ENCODE data around the gene TOMM5. TPM values are rescaled to one million over a fixed set of nuclear protein-coding genes. Genes with fewer than 3 reads are reported as not detected.

The TOMM5 gene
- total RNA-seq (2021; ENCODE audit: unreplicated experiment) (161 TPM), Bru-seq, nascent RNA (percentile 98 among the genes with signal in this experiment), BruChase-seq, experiment 1, labeled RNA remaining after a 6-hour chase (percentile 99 among the genes with signal in this experiment), BruChase-seq, experiment 2, labeled RNA remaining after a 2-hour chase (percentile 98 among the genes with signal in this experiment)
- polyA plus RNA-seq (2012), result 118 and 167 TPM in 2 replicates
- long read RNA-seq, transcript TOMM5-201 (2 exons, 751 nt), result major isoform, 116 of 119 reads
- long read RNA-seq, partial matches to known transcripts, result 0 of 119 reads
- long read RNA-seq, other reads (novel, unspliced or antisense), result 0 of 119 reads

DNA sequence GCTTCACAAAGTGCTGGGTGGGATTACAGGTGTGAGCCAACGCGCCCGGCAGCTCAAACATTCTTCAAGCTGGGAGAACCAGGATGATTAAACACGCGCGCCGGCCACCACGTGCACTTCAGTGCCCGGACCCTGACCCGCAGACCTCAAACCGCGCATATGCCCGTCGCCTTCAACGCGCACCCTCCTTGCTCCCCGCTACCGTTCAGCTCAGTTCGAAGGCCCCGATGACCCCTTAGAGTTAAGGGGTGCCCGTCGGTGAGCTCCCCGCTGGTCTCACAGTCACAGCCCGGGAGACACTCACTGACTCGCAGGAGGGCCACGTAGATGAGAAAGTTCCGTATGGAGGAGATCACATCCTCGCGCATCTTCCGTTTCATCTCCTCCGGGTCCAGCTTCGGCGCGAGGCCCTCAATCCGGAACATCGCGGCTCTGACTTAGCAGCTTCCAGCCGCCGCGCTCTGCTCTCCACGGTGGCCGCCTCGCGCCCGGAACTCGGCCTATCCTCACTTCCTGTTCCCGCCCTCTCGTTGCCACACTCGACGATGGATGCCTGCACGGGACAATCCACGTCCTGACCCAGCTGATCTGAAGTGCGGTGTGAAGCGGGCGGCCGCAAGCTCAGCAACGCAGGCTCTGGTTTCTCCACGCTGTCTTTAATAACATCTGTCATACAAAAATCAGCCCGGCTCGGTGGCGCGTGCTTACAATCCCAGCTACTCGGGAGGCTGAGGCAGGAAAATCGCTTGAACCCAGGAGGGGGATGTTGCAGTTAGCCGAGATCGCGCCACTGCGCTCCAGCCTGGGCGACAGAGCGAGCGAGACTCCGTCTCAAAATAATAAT is at the start of gene TOMM5:
Gene TOMM5 (minus strand): TSS at position 490 of the 844 bp plus-strand sequence. CDS start 65 bp downstream, at position 425.
- Histone ChIP-seq H3K27me3 (ENCODE audit: insufficient read depth, low read length) (no peaks in the 10 kb centered on the region), H3K9me2 (ENCODE audit: insufficient read depth) (no peaks in the 10 kb centered on the region), H3K9me3 (ENCODE audit: control insufficient read depth in 1 of 2, insufficient read depth in 1 of 2, low read depth in 1 of 2, low read length in 2 of 2) (no peaks in the 10 kb centered on the region), H3K36me3 (ENCODE audit: control insufficient read depth in 1 of 2, insufficient read depth in 2 of 2, low read length in 2 of 2) (peaks cover 17 to 32% of the 10 kb centered on the region in 2 experiments), H3K4me3 (replicated peaks in 1 of 2; ENCODE audit: low read depth in 1 of 2, low read length in 2 of 2) (peak within 1 kb of the TSS; percentile 98 to 99), H2AFZ (ENCODE audit: low read depth, low read length, poor library complexity, severe bottlenecking) (peak within 1 kb of the TSS; percentile 33), H3K4me2 (ENCODE audit: low read length) (peak within 1 kb of the TSS; percentile 87), H4K20me1 (ENCODE audit: insufficient read depth) (peaks cover 38% of the 10 kb centered on the region; the same call in 1 of the 2 replicates), H3K9ac (ENCODE audit: low read length) (peak within 1 kb of the TSS; percentile 100), H3K4me1 (ENCODE audit: control insufficient read depth in 1 of 2, insufficient read depth in 2 of 2, low read length in 2 of 2) (peaks cover 19 to 34% of the 10 kb centered on the region in 2 experiments), H3K79me2 (ENCODE audit: insufficient read depth, low read length) (peaks cover 53% of the 10 kb centered on the region), H3K27ac (ENCODE audit: low read depth, low read length) (peak within 1 kb of the TSS; percentile 88)
- POLR2A ChIA-PET, result interaction anchor here (0.8 to 1.0 kb wide), 2 partner anchors 23 to 279 kb away, joined by 3 to 4 read pairs; no protein-coding TSS in a partner anchor
- CTCF ChIA-PET, result interaction anchor here (0.7 to 1.2 kb wide), 4 partner anchors 9 to 671 kb away, joined by 3 to 4 read pairs (median 4); no protein-coding TSS in a partner anchor
- ATAC-seq (peak; percentile 83), DNase-seq (ENCODE audit: low read depth, low spot score) (peak; percentile 89)
- RAD21 ChIA-PET (ENCODE audit: low non-redundant PET in 1 of 2, low total read pairs in 2 of 2, uncharacterized antibody in 2 of 2, unreplicated experiment in 2 of 2), result no interaction called here
- intact Hi-C loops (cut with micrococcal nuclease), result no loop called here
- BruUV-seq (replicated peaks), result TSS peak; percentile 66
- no peak for TF ChIP-seq ZNF274 (IDR thresholded peaks at IDR 0.05; ENCODE audit: low read depth, low read length)
- TF ChIP-seq SRF (IDR thresholded peaks at IDR 0.05; ENCODE audit: low read depth), result no peak
- peak; percentile 81 for TF ChIP-seq ZFX (IDR thresholded peaks at IDR 0.05)
- TF ChIP-seq EZH2 (IDR thresholded peaks at IDR 0.05), result no peak
- TF ChIP-seq SIN3A (IDR thresholded peaks at IDR 0.05; ENCODE audit: low read depth), result peak; percentile 92
- no peak for TF ChIP-seq TCF7L2 (IDR thresholded peaks at IDR 0.05; ENCODE audit: borderline replicate concordance, extremely low read depth, insufficient read depth, insufficient read length)
- TF ChIP-seq, protein P1, sequence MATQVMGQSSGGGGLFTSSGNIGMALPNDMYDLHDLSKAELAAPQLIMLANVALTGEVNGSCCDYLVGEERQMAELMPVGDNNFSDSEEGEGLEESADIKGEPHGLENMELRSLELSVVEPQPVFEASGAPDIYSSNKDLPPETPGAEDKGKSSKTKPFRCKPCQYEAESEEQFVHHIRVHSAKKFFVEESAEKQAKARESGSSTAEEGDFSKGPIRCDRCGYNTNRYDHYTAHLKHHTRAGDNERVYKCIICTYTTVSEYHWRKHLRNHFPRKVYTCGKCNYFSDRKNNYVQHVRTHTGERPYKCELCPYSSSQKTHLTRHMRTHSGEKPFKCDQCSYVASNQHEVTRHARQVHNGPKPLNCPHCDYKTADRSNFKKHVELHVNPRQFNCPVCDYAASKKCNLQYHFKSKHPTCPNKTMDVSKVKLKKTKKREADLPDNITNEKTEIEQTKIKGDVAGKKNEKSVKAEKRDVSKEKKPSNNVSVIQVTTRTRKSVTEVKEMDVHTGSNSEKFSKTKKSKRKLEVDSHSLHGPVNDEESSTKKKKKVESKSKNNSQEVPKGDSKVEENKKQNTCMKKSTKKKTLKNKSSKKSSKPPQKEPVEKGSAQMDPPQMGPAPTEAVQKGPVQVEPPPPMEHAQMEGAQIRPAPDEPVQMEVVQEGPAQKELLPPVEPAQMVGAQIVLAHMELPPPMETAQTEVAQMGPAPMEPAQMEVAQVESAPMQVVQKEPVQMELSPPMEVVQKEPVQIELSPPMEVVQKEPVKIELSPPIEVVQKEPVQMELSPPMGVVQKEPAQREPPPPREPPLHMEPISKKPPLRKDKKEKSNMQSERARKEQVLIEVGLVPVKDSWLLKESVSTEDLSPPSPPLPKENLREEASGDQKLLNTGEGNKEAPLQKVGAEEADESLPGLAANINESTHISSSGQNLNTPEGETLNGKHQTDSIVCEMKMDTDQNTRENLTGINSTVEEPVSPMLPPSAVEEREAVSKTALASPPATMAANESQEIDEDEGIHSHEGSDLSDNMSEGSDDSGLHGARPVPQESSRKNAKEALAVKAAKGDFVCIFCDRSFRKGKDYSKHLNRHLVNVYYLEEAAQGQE (IDR thresholded peaks at IDR 0.05; ENCODE audit: low read depth), result no peak
- peak; percentile 95 for TF ChIP-seq POLR2AphosphoS5 (IDR thresholded peaks at IDR 0.05; ENCODE audit: low read depth, low read length)
- TF ChIP-seq, protein P2, sequence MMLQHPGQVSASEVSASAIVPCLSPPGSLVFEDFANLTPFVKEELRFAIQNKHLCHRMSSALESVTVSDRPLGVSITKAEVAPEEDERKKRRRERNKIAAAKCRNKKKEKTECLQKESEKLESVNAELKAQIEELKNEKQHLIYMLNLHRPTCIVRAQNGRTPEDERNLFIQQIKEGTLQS (IDR thresholded peaks at IDR 0.05), result no peak
- TF ChIP-seq, protein P3, sequence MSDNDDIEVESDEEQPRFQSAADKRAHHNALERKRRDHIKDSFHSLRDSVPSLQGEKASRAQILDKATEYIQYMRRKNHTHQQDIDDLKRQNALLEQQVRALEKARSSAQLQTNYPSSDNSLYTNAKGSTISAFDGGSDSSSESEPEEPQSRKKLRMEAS (IDR thresholded peaks at IDR 0.05), result peak; percentile 93
- peak; percentile 95 for TF ChIP-seq CEBPB (IDR thresholded peaks at IDR 0.05; ENCODE audit: low read depth)
- no peak for TF ChIP-seq EGR1 (IDR thresholded peaks at IDR 0.05; ENCODE audit: low read depth)
- no peak for TF ChIP-seq JUND (IDR thresholded peaks at IDR 0.05)
- no peak for TF ChIP-seq RAD21 (IDR thresholded peaks at IDR 0.05; ENCODE audit: low read depth)
- TF ChIP-seq YY1 (IDR thresholded peaks at IDR 0.05; ENCODE audit: extremely low read depth, insufficient replicate concordance, low read depth, low read length), result peak; percentile 83
- peak; percentile 50; the same call in 1 of the 2 replicates for TF ChIP-seq CBX3 (IDR thresholded peaks at IDR 0.05; ENCODE audit: low read depth)
- no peak for TF ChIP-seq CTCF (IDR thresholded peaks at IDR 0.05 in 2 of 3, conservative IDR thresholded peaks at IDR 0.05 in 1 of 3; ENCODE audit: borderline replicate concordance in 1 of 3, insufficient read depth in 1 of 3, low read depth in 2 of 3, low read length in 2 of 3)
- peak; percentile 70 for TF ChIP-seq ELF1 (IDR thresholded peaks at IDR 0.05; ENCODE audit: borderline replicate concordance, low read depth)
- TF ChIP-seq FOSL1 (IDR thresholded peaks at IDR 0.05; ENCODE audit: low read depth), result no peak
- TF ChIP-seq EZH2phosphoT487 (IDR thresholded peaks at IDR 0.05; ENCODE audit: borderline replicate concordance), result no peak
